K562 (cell line): Measurements from ENCODE around the gene CAMK2A. TPM values are rescaled to one million over a fixed set of nuclear protein-coding genes. Genes with fewer than 3 reads are reported as not detected.
A peak's percentile ranks its signal among the peaks of the same experiment; 100 is the strongest.

Experiments
- ARID1B ChIP-seq: fragments of 450-650 bp; IDR thresholded peaks from 2 replicates; pipeline ENCODE4 v1.6.1; 2016; ENCODE audit warnings: antibody characterized with exemption, mild to moderate bottlenecking, inconsistent platforms
- ARID2 ChIP-seq: fragments of 450-650 bp; IDR thresholded peaks from 2 replicates; pipeline ENCODE4 v1.6.1; 2017; ENCODE audit warnings: antibody characterized with exemption, mild to moderate bottlenecking
- CBX3 ChIP-seq, 2 experiments: IDR thresholded peaks; 1 replicate in 1 of 2; 2 replicates in 1 of 2; pipeline ENCODE4 v1.6.1; 2012; ENCODE audit warnings: inconsistent platforms in 2 of 2, low read length in 2 of 2, borderline replicate concordance in 1 of 2, control low read depth in 1 of 2
- CCNT2 ChIP-seq: IDR thresholded peaks from 2 replicates; pipeline ENCODE4 v1.6.1; 2011; ENCODE audit warnings: borderline replicate concordance, low read depth, mild to moderate bottlenecking, moderate library complexity, mixed read lengths, low read length; ENCODE audit not compliant: insufficient read length; ENCODE audit errors: extremely low read depth
- EP400 ChIP-seq: fragments of 450-650 bp; IDR thresholded peaks from 2 replicates; pipeline ENCODE4 v1.6.1; 2017; ENCODE audit warnings: antibody characterized with exemption, mild to moderate bottlenecking, moderate library complexity
- ETS2 ChIP-seq: IDR thresholded peaks from 2 replicates; pipeline ENCODE4 v1.6.1; 2016; ENCODE audit warnings: borderline replicate concordance, missing genetic modification characterization, mild to moderate bottlenecking, moderate library complexity, missing compliant biosample characterization; ENCODE audit not compliant: poor library complexity, severe bottlenecking
- FOXK2 ChIP-seq, 2 experiments: fragments of 450-650 bp; IDR thresholded peaks in 1 of 2; conservative IDR thresholded peaks in 1 of 2; 2 replicates each; pipeline ENCODE4 v1.6.1; 2016; ENCODE audit warnings: low read depth in 2 of 2, mild to moderate bottlenecking in 1 of 2
- GATA2 ChIP-seq: sonication (generic); formaldehyde crosslinking; IDR thresholded peaks from 2 replicates; pipeline ENCODE4 v1.4.0; 2020; ENCODE audit warnings: mild to moderate bottlenecking, missing genetic modification reagents
- MAFK ChIP-seq: IDR thresholded peaks from 2 replicates; pipeline ENCODE4 v1.6.1; 2011; ENCODE audit warnings: low read length, improper control_type of control experiment
- MTF1 ChIP-seq: fragments of 250-450 bp; sonication (Bioruptor Pico); IDR thresholded peaks from 2 replicates; pipeline ENCODE4 v1.9.0; 2021; ENCODE audit warnings: moderate library complexity, mild to moderate bottlenecking, inconsistent platforms, borderline replicate concordance
- MYNN ChIP-seq, 2 experiments: sonication (generic); formaldehyde crosslinking in 1 of 2; IDR thresholded peaks; 2 replicates each; pipeline versions ENCODE4 v1.5.0 to v1.6.1; 2016 to 2020; ENCODE audit warnings: antibody characterized with exemption in 1 of 2, missing genetic modification reagents in 1 of 2
- NR0B1 ChIP-seq: fragments of 450-650 bp; IDR thresholded peaks from one replicate; pipeline ENCODE4 v1.6.1; 2018; ENCODE audit warnings: mild to moderate bottlenecking, moderate library complexity; ENCODE audit not compliant: partially characterized antibody
- PPARD ChIP-seq: fragments of 250-450 bp; sonication (Bioruptor Pico); IDR thresholded peaks from 2 replicates; pipeline ENCODE4 v1.8.0; 2022; ENCODE audit warnings: inconsistent platforms, mild to moderate bottlenecking, moderate library complexity
- RUNX1 ChIP-seq: sonication (generic); IDR thresholded peaks from 2 replicates; pipeline ENCODE4 v1.6.1; 2016; ENCODE audit warnings: antibody characterized with exemption, low read depth
- SMARCB1 ChIP-seq: IDR thresholded peaks from 2 replicates; pipeline ENCODE4 v1.6.1; 2011; ENCODE audit warnings: improper control_type of control experiment, low read depth; ENCODE audit not compliant: insufficient read length
- SNAPC5 ChIP-seq: fragments of 250-450 bp; sonication (Bioruptor Pico); IDR thresholded peaks from 2 replicates; pipeline ENCODE4 v1.8.0; 2021; ENCODE audit warnings: moderate library complexity, mild to moderate bottlenecking, inconsistent platforms
- SP1 ChIP-seq: sonication (generic); formaldehyde crosslinking; IDR thresholded peaks from 2 replicates; pipeline ENCODE4 v1.8.1; 2022; ENCODE audit warnings: mild to moderate bottlenecking, missing genetic modification reagents
- SRSF3 ChIP-seq: fragments of 200-400 bp; formaldehyde crosslinking; IDR thresholded peaks from 2 replicates; pipeline ENCODE4 v1.6.1; 2016; ENCODE audit warnings: mild to moderate bottlenecking, low read length, moderate library complexity; ENCODE audit not compliant: insufficient read depth
- ZC3H8 ChIP-seq: fragments of 450-650 bp; IDR thresholded peaks from 2 replicates; pipeline ENCODE4 v1.6.1; 2017
- ZNF79 ChIP-seq: fragments of 250-450 bp; sonication (Bioruptor Pico); IDR thresholded peaks from 2 replicates; pipeline ENCODE4 v1.4.0; 2020; ENCODE audit warnings: low read depth, mild to moderate bottlenecking, moderate library complexity
- polyA plus RNA-seq, 8 experiments: library from polyadenylated mRNA; depleted of rRNA in 4 of 8; stranded (reverse) in 5 of 8; unstranded in 3 of 8; fragments of >200 nt; fragmentation: Nextera tagmentation in 2 of 8; fragmentation: Illumina TruSeq in 1 of 8; extraction: Ambion mirVana in 2 of 8; extraction: Trizol in 1 of 8; gene quantifications; 2 replicates each; pipeline versions ENCODE4 v1.2.1 to v1.2.3, GENCODE V29; 2011 to 2014; ENCODE audit warnings: inconsistent platforms in 1 of 8, missing spikeins in 1 of 8
- total RNA-seq, 7 experiments: library from RNA; depleted of rRNA in 6 of 7; stranded (reverse); fragments of >200 nt in 6 of 7; fragmentation: Illumina TruSeq in 2 of 7; extraction: Trizol in 2 of 7; gene quantifications; 2 replicates each; pipeline versions ENCODE4 v1.2.1 to v1.2.3, GENCODE V29; 2011 to 2021; ENCODE audit warnings: low replicate concordance in 1 of 7
- TF ChIP-seq, protein P1 (sequence below): sonication (generic); formaldehyde crosslinking; IDR thresholded peaks from 2 replicates; pipeline ENCODE4 v1.8.1; 2023; ENCODE audit warnings: mild to moderate bottlenecking, missing genetic modification reagents
- TF ChIP-seq, protein P2 (sequence below): sonication (generic); formaldehyde crosslinking; IDR thresholded peaks from 2 replicates; pipeline ENCODE4 v1.4.0; 2020; ENCODE audit warnings: mild to moderate bottlenecking, missing genetic modification reagents

CAMK2A gene
- total and polyA plus RNA-seq, 9 of the 15 experiments (the other 6 are each of a cell fraction or from before 2014, with no cell fraction given), result 0.01 to 0.18 (median 0.04) TPM; not detected in 6

DNA sequence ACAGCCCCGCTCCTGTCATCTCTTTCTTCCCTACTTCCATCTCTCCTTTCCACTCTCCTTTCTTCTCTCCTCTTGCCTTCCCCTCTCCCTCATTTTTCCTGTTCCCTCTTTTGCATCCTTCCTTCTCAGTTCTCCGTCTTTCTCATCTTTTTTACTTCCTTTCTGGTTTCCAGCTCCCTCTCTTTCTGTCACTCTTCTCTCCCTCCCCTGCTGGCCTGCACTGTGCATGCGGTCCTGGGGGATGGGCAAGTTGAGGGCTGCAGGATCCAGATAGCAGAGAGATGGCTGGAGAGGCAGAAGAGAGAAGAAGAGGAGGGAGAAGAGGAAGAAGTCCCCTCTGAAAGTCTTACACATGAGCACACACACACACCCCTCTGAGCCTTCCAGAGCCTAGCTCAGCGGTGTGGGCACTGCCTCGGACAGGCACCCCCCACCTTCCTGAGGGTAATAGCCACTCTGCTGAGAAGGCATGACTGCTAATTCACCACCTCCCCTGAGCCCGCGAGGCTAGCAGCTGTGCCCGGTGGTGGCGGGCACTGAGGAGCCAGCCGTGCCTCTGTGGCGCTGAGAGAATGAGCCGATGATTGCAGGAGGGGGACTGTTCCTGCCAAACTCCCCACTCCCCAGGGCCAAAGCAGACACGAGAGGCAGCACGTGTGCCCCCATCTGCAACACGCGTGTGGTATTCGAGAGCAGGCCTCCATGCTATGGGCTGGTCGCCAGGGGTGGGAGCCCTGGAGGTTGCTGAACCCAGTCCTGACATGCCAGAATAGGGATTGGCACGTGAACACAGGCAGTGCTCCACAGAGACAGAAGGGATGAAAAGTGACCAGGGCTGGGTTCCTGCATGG is 3.7 kb upstream of the CAMK2A start (continued):
- TF ChIP-seq SMARCB1 (no peak), SP1 (CRISPR knock-in tag) (no peak), FOXK2 (conservative IDR thresholded peaks at IDR 0.05 in 1 of 2, IDR thresholded peaks at IDR 0.05 in 1 of 2; ENCODE audit: low read depth in 2 of 2) (0 out of 4 replicates have a peak, but pooled peaks of 1 of the 2 experiments have one; percentile 32), SNAPC5 (no peak), MYNN (IDR thresholded peaks at IDR 0.05) (0 out of 2 replicates have a peak, but pooled peaks have one; percentile 16), MYNN (CRISPR knock-in tag; IDR thresholded peaks at IDR 0.05) (no peak), PPARD (CRISPR knock-in tag) (no peak), GATA2 (peak; percentile 78), EP400 (peak; percentile 59; the same call in 1 of the 2 replicates), NR0B1 (no peak), MTF1 (no peak), CBX3 (IDR thresholded peaks at IDR 0.05; ENCODE audit: borderline replicate concordance in 1 of 2, low read length in 2 of 2) (peak in 1 of 2 experiments; percentile 66; a peak in 1 of 3 replicates), ARID1B (peak; percentile 92), MAFK (no peak), ZNF79 (CRISPR knock-in tag) (no peak), ARID2 (no peak), CCNT2 (peak; percentile 17), ETS2 (tag) (no peak), RUNX1 (no peak), SRSF3 (no peak), ZC3H8 (0 out of 2 replicates have a peak, but pooled peaks have one; percentile 29)
- TF ChIP-seq, protein P1, sequence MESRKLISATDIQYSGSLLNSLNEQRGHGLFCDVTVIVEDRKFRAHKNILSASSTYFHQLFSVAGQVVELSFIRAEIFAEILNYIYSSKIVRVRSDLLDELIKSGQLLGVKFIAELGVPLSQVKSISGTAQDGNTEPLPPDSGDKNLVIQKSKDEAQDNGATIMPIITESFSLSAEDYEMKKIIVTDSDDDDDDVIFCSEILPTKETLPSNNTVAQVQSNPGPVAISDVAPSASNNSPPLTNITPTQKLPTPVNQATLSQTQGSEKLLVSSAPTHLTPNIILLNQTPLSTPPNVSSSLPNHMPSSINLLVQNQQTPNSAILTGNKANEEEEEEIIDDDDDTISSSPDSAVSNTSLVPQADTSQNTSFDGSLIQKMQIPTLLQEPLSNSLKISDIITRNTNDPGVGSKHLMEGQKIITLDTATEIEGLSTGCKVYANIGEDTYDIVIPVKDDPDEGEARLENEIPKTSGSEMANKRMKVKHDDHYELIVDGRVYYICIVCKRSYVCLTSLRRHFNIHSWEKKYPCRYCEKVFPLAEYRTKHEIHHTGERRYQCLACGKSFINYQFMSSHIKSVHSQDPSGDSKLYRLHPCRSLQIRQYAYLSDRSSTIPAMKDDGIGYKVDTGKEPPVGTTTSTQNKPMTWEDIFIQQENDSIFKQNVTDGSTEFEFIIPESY (CRISPR knock-in tag), result peak; percentile 93
- TF ChIP-seq, protein P2, sequence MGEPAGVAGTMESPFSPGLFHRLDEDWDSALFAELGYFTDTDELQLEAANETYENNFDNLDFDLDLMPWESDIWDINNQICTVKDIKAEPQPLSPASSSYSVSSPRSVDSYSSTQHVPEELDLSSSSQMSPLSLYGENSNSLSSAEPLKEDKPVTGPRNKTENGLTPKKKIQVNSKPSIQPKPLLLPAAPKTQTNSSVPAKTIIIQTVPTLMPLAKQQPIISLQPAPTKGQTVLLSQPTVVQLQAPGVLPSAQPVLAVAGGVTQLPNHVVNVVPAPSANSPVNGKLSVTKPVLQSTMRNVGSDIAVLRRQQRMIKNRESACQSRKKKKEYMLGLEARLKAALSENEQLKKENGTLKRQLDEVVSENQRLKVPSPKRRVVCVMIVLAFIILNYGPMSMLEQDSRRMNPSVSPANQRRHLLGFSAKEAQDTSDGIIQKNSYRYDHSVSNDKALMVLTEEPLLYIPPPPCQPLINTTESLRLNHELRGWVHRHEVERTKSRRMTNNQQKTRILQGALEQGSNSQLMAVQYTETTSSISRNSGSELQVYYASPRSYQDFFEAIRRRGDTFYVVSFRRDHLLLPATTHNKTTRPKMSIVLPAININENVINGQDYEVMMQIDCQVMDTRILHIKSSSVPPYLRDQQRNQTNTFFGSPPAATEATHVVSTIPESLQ (CRISPR knock-in tag), result no peak
